Common myeloid progenitor, CD34-positive (primary cell): ENCODE measurements around the gene OR10A7.

Experiments used
- CTCF ChIA-PET: fragments of 350-600 bp; sonication (Branson Sonifier 250); formaldehyde crosslinking; loops from one replicate; lab custom pipeline; 2021; ENCODE audit warnings: antibody characterized with exemption; lab: Charles Lee
- POLR2A ChIA-PET: fragments of 350-600 bp; sonication (Branson Sonifier 250); formaldehyde crosslinking; loops from one replicate; lab custom pipeline; 2021; ENCODE audit warnings: antibody characterized with exemption; lab: Charles Lee
- DNase-seq, 3 donors: peaks; one replicate each; pipeline versions ENCODE4 v3.0.0 to v3.0.0-alpha.2; 2013
- H3K27ac ChIP-seq, 2 experiments: 1 replicate in 1 of 2; 2 replicates in 1 of 2; pipeline ENCODE4 v1.7.0; 2013; ENCODE audit warnings: inconsistent platforms in 2 of 2, low read length in 2 of 2, mild to moderate bottlenecking in 2 of 2, low read depth in 1 of 2, moderate library complexity in 1 of 2; ENCODE audit not compliant: severe bottlenecking in 2 of 2, insufficient read depth in 1 of 2, poor library complexity in 1 of 2
- H3K27me3 ChIP-seq, 5 experiments: replicated peaks in 2 of 5; 1 replicate in 3 of 5; 2 replicates in 2 of 5; pipeline versions ENCODE4 v1.6.1 to v1.7.0; 2013; ENCODE audit warnings: low read length in 4 of 5, mild to moderate bottlenecking in 2 of 5, moderate library complexity in 2 of 5, inconsistent platforms in 1 of 5; ENCODE audit not compliant: insufficient read depth in 5 of 5, control insufficient read depth in 4 of 5
- H3K36me3 ChIP-seq, 4 experiments: 1 replicate in 2 of 4; 2 replicates in 2 of 4; pipeline versions ENCODE4 v1.6.1 to v1.7.0; 2013; ENCODE audit warnings: low read length in 3 of 4, control low read depth in 1 of 4, mild to moderate bottlenecking in 1 of 4; ENCODE audit not compliant: control insufficient read depth in 4 of 4, insufficient read depth in 4 of 4
- H3K4me1 ChIP-seq, 4 experiments: 1 replicate in 3 of 4; 2 replicates in 1 of 4; pipeline versions ENCODE4 v1.6.1 to v1.7.1; 2013; ENCODE audit warnings: low read length in 3 of 4, mild to moderate bottlenecking in 3 of 4, control low read depth in 1 of 4, inconsistent platforms in 1 of 4, moderate library complexity in 1 of 4; ENCODE audit not compliant: control insufficient read depth in 4 of 4, insufficient read depth in 4 of 4; ENCODE audit errors: control extremely low read depth in 1 of 4
- H3K4me3 ChIP-seq, 7 experiments: 1 replicate in 4 of 7; 2 replicates in 3 of 7; pipeline versions ENCODE4 v1.5.1 to v1.7.0; 2013; ENCODE audit warnings: mild to moderate bottlenecking in 7 of 7, low read length in 6 of 7, moderate library complexity in 6 of 7, inconsistent platforms in 2 of 7, low read depth in 2 of 7, control low read depth in 1 of 7; ENCODE audit not compliant: insufficient read depth in 4 of 7, control insufficient read depth in 1 of 7; ENCODE audit errors: extremely low read depth in 1 of 7
- H3K9me3 ChIP-seq, 5 experiments: 1 replicate in 4 of 5; 2 replicates in 1 of 5; pipeline versions ENCODE4 v1.6.1 to v1.7.1; 2013; ENCODE audit warnings: low read length in 4 of 5, mild to moderate bottlenecking in 2 of 5, inconsistent platforms in 1 of 5, low read depth in 1 of 5, moderate library complexity in 1 of 5; ENCODE audit not compliant: control insufficient read depth in 4 of 5, insufficient read depth in 2 of 5; ENCODE audit errors: control extremely low read depth in 1 of 5
- WGBS: methylation state at CpG from one replicate; pipeline ENCODE4 v1.1.5; 2013; ENCODE audit not compliant: insufficient coverage; 5-methylcytosine and 5-hydroxymethylcytosine counted together

Gene OR10A7

GRCh38 chr12:55194382-55194781, 26.4 kb upstream of the OR10A7 start:
- H3K4me3 ChIP-seq, result no peak overlapping the region
- no peak overlapping the region for H3K27ac ChIP-seq
- no peak for DNase-seq
- H3K9me3 ChIP-seq, result peaks cover 0 to 3% (median 0%) of the 10 kb centered on the region in 5 experiments
- no peaks in the 10 kb centered on the region for H3K36me3 ChIP-seq
- ChIA-PET CTCF (interaction anchor here (1.4 kb wide), 1 partner anchor 424 kb away, joined by 3 read pairs; no protein-coding TSS in a partner anchor), POLR2A (no interaction called here)
- no peaks in the 10 kb centered on the region for H3K4me1 ChIP-seq
- H3K27me3 ChIP-seq, result no peaks in the 10 kb centered on the region
- 84% methylated on average over 3 of the region's 3 CpGs for WGBS

GRCh38 chr12:55226523-55226922, 5.7 kb downstream of the OR10A7 start:
- Histone ChIP-seq H3K27me3 (peaks cover 0 to 6% (median 2%) of the 10 kb centered on the region in 5 experiments), H3K36me3 (no peaks in the 10 kb centered on the region), H3K27ac (no peak overlapping the region), H3K4me1 (no peaks in the 10 kb centered on the region), H3K9me3 (no peaks in the 10 kb centered on the region), H3K4me3 (no peak overlapping the region)
- POLR2A ChIA-PET, result no interaction called here
- CTCF ChIA-PET, result no interaction called here
- WGBS, result no CpG with 5 or more reads among the region's 1 CpG
- no peak for DNase-seq

GRCh38 chr12:55227643-55228042, 6.8 kb downstream of the OR10A7 start:
- H3K4me3 ChIP-seq, result no peak overlapping the region
- 50% methylated on average over 1 of the region's 3 CpGs for WGBS
- H3K27me3 ChIP-seq, result peaks cover 0 to 6% (median 1%) of the 10 kb centered on the region in 5 experiments
- H3K4me1 ChIP-seq, result no peaks in the 10 kb centered on the region
- DNase-seq, result no peak
- H3K27ac ChIP-seq, result no peak overlapping the region
- H3K9me3 ChIP-seq, result no peaks in the 10 kb centered on the region
- no peaks in the 10 kb centered on the region for H3K36me3 ChIP-seq
- POLR2A ChIA-PET, result no interaction called here
- CTCF ChIA-PET, result no interaction called here

GRCh38 chr12:55244309-55244708, 23.5 kb downstream of the OR10A7 start, which contains the start of gene OR6C74:
Gene OR6C74 (plus strand): TSS chr12:55244609. CDS start chr12:55247288, 2,679 bp downstream.
- Histone ChIP-seq H3K9me3 (no peaks in the 10 kb centered on the region), H3K36me3 (no peaks in the 10 kb centered on the region), H3K4me3 (no peak within 1 kb of the TSS), H3K4me1 (no peaks in the 10 kb centered on the region), H3K27ac (no peak within 1 kb of the TSS), H3K27me3 (peaks cover 0 to 7% (median 0%) of the 10 kb centered on the region in 5 experiments)
- no CpG with 5 or more reads among the region's 3 CpGs for WGBS
- DNase-seq, result no peak
- ChIA-PET CTCF (no interaction called here), POLR2A (no interaction called here)

- WGBS, result 80% methylated on average over 1 of the region's 1 CpG
- Histone ChIP-seq H3K4me3 (no peak overlapping the region), H3K27ac (no peak overlapping the region), H3K4me1 (no peaks in the 10 kb centered on the region), H3K9me3 (no peaks in the 10 kb centered on the region), H3K36me3 (no peaks in the 10 kb centered on the region), H3K27me3 (peaks cover 0 to 8% (median 0%) of the 10 kb centered on the region in 5 experiments)
- ChIA-PET CTCF (no interaction called here), POLR2A (no interaction called here)
- no peak for DNase-seq
Observed at GRCh38 chr12:55246159-55246558, 25.3 kb downstream of the OR10A7 start.

- 100% methylated on average over 2 of the region's 3 CpGs for WGBS
- POLR2A ChIA-PET, result no interaction called here
- peaks cover 0 to 15% (median 0%) of the 10 kb centered on the region in 5 experiments for H3K27me3 ChIP-seq
- no peaks in the 10 kb centered on the region for H3K9me3 ChIP-seq
- no peak overlapping the region for H3K4me3 ChIP-seq
- CTCF ChIA-PET, result no interaction called here
- DNase-seq, result no peak
- no peak overlapping the region for H3K27ac ChIP-seq
- no peaks in the 10 kb centered on the region for H3K4me1 ChIP-seq
- no peaks in the 10 kb centered on the region for H3K36me3 ChIP-seq
Observed at GRCh38 chr12:55250944-55251343, 30.1 kb downstream of the OR10A7 start.

GRCh38 chr12:55253281-55253680, 32.5 kb downstream of the OR10A7 start:
- Histone ChIP-seq H3K9me3 (no peaks in the 10 kb centered on the region), H3K27me3 (peaks cover 0 to 11% (median 0%) of the 10 kb centered on the region in 5 experiments), H3K36me3 (no peaks in the 10 kb centered on the region), H3K4me3 (no peak overlapping the region), H3K27ac (no peak overlapping the region), H3K4me1 (no peaks in the 10 kb centered on the region)
- POLR2A ChIA-PET, result no interaction called here
- CTCF ChIA-PET, result interaction anchor here (1.3 kb wide), 1 partner anchor 9 kb away, joined by 3 read pairs; no protein-coding TSS in a partner anchor
- no peak for DNase-seq
